Measurements from ENCODE around the gene ASB16.

- TF ChIP-seq GABPA (IDR thresholded peaks at IDR 0.05 in 1 of 2, conservative IDR thresholded peaks at IDR 0.05 in 1 of 2) (no peak), EGR1 (IDR thresholded peaks at IDR 0.05; ENCODE audit: low read depth in 2 of 2) (no peak), SP1 (IDR thresholded peaks at IDR 0.05) (no peak), RAD21 (IDR thresholded peaks at IDR 0.05) (no peak), MAX (IDR thresholded peaks at IDR 0.05) (no peak), NR2F2 (IDR thresholded peaks at IDR 0.05) (no peak), FOXA2 (IDR thresholded peaks at IDR 0.05) (no peak), TAF1 (conservative IDR thresholded peaks at IDR 0.05) (no peak), RXRA (IDR thresholded peaks at IDR 0.05) (no peak), HNF4A (conservative IDR thresholded peaks at IDR 0.05) (no peak), ATF3 (IDR thresholded peaks at IDR 0.05) (no peak)
- TF ChIP-seq, protein P1, sequence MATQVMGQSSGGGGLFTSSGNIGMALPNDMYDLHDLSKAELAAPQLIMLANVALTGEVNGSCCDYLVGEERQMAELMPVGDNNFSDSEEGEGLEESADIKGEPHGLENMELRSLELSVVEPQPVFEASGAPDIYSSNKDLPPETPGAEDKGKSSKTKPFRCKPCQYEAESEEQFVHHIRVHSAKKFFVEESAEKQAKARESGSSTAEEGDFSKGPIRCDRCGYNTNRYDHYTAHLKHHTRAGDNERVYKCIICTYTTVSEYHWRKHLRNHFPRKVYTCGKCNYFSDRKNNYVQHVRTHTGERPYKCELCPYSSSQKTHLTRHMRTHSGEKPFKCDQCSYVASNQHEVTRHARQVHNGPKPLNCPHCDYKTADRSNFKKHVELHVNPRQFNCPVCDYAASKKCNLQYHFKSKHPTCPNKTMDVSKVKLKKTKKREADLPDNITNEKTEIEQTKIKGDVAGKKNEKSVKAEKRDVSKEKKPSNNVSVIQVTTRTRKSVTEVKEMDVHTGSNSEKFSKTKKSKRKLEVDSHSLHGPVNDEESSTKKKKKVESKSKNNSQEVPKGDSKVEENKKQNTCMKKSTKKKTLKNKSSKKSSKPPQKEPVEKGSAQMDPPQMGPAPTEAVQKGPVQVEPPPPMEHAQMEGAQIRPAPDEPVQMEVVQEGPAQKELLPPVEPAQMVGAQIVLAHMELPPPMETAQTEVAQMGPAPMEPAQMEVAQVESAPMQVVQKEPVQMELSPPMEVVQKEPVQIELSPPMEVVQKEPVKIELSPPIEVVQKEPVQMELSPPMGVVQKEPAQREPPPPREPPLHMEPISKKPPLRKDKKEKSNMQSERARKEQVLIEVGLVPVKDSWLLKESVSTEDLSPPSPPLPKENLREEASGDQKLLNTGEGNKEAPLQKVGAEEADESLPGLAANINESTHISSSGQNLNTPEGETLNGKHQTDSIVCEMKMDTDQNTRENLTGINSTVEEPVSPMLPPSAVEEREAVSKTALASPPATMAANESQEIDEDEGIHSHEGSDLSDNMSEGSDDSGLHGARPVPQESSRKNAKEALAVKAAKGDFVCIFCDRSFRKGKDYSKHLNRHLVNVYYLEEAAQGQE (IDR thresholded peaks at IDR 0.05) = no peak
- TF ChIP-seq, protein P2, sequence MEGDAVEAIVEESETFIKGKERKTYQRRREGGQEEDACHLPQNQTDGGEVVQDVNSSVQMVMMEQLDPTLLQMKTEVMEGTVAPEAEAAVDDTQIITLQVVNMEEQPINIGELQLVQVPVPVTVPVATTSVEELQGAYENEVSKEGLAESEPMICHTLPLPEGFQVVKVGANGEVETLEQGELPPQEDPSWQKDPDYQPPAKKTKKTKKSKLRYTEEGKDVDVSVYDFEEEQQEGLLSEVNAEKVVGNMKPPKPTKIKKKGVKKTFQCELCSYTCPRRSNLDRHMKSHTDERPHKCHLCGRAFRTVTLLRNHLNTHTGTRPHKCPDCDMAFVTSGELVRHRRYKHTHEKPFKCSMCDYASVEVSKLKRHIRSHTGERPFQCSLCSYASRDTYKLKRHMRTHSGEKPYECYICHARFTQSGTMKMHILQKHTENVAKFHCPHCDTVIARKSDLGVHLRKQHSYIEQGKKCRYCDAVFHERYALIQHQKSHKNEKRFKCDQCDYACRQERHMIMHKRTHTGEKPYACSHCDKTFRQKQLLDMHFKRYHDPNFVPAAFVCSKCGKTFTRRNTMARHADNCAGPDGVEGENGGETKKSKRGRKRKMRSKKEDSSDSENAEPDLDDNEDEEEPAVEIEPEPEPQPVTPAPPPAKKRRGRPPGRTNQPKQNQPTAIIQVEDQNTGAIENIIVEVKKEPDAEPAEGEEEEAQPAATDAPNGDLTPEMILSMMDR (IDR thresholded peaks at IDR 0.05; ENCODE audit: low read depth, low read length, missing input control) = no peak
Measured at GRCh38 chr17:44176671-44177501, 6.4 kb downstream of the ASB16 start.

All from liver (tissue), 3 donors.